OCI-LY1 (cell line): ENCODE measurements around the gene MLLT3.

Experiments used
- H2AFZ ChIP-seq: fragments of 200-600 bp; sonication (generic), shearing (Covaris generic); 2 replicates; pipeline ENCODE4 v1.6.0; 2014; ENCODE audit warnings: antibody characterized with exemption, mild to moderate bottlenecking, low read length
- H3F3A ChIP-seq: fragments of 200-600 bp; sonication (generic), shearing (Covaris generic); 2 replicates; pipeline ENCODE4 v1.6.0; 2014; ENCODE audit warnings: mild to moderate bottlenecking, antibody characterized with exemption, low read length, moderate library complexity; ENCODE audit not compliant: insufficient read depth
- H3K27ac ChIP-seq: fragments of 200-600 bp; sonication (generic); 2 replicates; pipeline ENCODE4 v1.5.1; 2014; ENCODE audit warnings: low read length, mixed run types, mild to moderate bottlenecking, low read depth; ENCODE audit not compliant: poor library complexity, severe bottlenecking
- H3K27me3 ChIP-seq: fragments of 200-600 bp; sonication (generic); 2 replicates; pipeline ENCODE4 v1.6.0; 2014; ENCODE audit warnings: antibody characterized with exemption, mild to moderate bottlenecking, low read length, moderate library complexity; ENCODE audit not compliant: insufficient read depth
- H3K36me3 ChIP-seq: fragments of 200-600 bp; sonication (generic); 2 replicates; pipeline ENCODE4 v1.6.1; 2014; ENCODE audit warnings: mild to moderate bottlenecking, antibody characterized with exemption, low read length, moderate library complexity, mixed read lengths; ENCODE audit not compliant: insufficient read depth
- H3K4me1 ChIP-seq: fragments of 200-600 bp; sonication (generic); 2 replicates; pipeline ENCODE4 v1.5.1; 2014; ENCODE audit warnings: mild to moderate bottlenecking, low read length, moderate library complexity; ENCODE audit not compliant: insufficient read depth, severe bottlenecking
- H3K4me2 ChIP-seq: fragments of 200-600 bp; sonication (generic), shearing (Covaris generic); 2 replicates; pipeline ENCODE4 v1.6.1; 2014; ENCODE audit warnings: low read length
- H3K4me3 ChIP-seq: fragments of 200-600 bp; sonication (generic); 2 replicates; pipeline ENCODE4 v1.5.1; 2014; ENCODE audit warnings: low read length, low read depth, mild to moderate bottlenecking, mixed read lengths; ENCODE audit not compliant: poor library complexity, severe bottlenecking
- H3K79me2 ChIP-seq: fragments of 200-600 bp; shearing (Covaris generic); 2 replicates; pipeline ENCODE4 v1.6.1; 2016; ENCODE audit warnings: mixed run types, low read length, mixed read lengths; ENCODE audit not compliant: insufficient read depth
- H3K9ac ChIP-seq: fragments of 200-600 bp; sonication (generic), shearing (Covaris generic); 2 replicates; pipeline ENCODE4 v1.6.1; 2014; ENCODE audit warnings: mild to moderate bottlenecking, low read length, mixed read lengths
- H3K9me2 ChIP-seq: fragments of 200-600 bp; sonication (generic), shearing (Covaris generic); 2 replicates; pipeline ENCODE4 v1.6.1; 2014; ENCODE audit warnings: low read depth, mild to moderate bottlenecking, low read length, mixed read lengths
- H3K9me3 ChIP-seq: fragments of 200-600 bp; shearing (Covaris generic); 2 replicates; pipeline ENCODE4 v1.6.1; 2014; ENCODE audit warnings: low read length, mixed read lengths
- H4K20me1 ChIP-seq: fragments of 200-600 bp; sonication (generic), shearing (Covaris generic); 2 replicates; pipeline ENCODE4 v1.6.0; 2016; ENCODE audit warnings: mild to moderate bottlenecking, low read length; ENCODE audit not compliant: insufficient read depth
- CTCF ChIP-seq: fragments of 200-600 bp; sonication (generic), shearing (Covaris generic); IDR thresholded peaks from 2 replicates; pipeline ENCODE4 v1.5.1; 2017; ENCODE audit warnings: mild to moderate bottlenecking, antibody characterized with exemption, low read length, moderate library complexity, mixed read lengths
- EZH2 ChIP-seq: fragments of 200-600 bp; sonication (generic), shearing (Covaris generic); IDR thresholded peaks from 2 replicates; pipeline ENCODE4 v1.8.0; 2017; ENCODE audit warnings: borderline replicate concordance, mixed run types, mild to moderate bottlenecking, antibody characterized with exemption, low read length, moderate library complexity, mixed read lengths

MLLT3 gene

GRCh38 chr9:20313415-20313814, 308.9 kb downstream of the MLLT3 start:
- no peak overlapping the region for H3K9ac ChIP-seq
- no peaks in the 10 kb centered on the region for H3K9me3 ChIP-seq
- no peaks in the 10 kb centered on the region for H4K20me1 ChIP-seq
- no peaks in the 10 kb centered on the region for H3F3A ChIP-seq
- TF ChIP-seq EZH2: no peak
- no peak for TF ChIP-seq CTCF
- H3K36me3 ChIP-seq: no peaks in the 10 kb centered on the region
- no peaks in the 10 kb centered on the region for H3K4me1 ChIP-seq
- H3K27ac ChIP-seq: no peak overlapping the region
- H3K4me2 ChIP-seq: no peak overlapping the region
- no peaks in the 10 kb centered on the region for H3K9me2 ChIP-seq
- H2AFZ ChIP-seq: no peak overlapping the region
- no peaks in the 10 kb centered on the region for H3K79me2 ChIP-seq
- H3K27me3 ChIP-seq: no peaks in the 10 kb centered on the region
- H3K4me3 ChIP-seq: no peak overlapping the region

GRCh38 chr9:20312732-20313131, 309.6 kb downstream of the MLLT3 start:
- no peak overlapping the region for H2AFZ ChIP-seq
- H3K9me2 ChIP-seq: no peaks in the 10 kb centered on the region
- no peak overlapping the region for H3K4me3 ChIP-seq
- no peaks in the 10 kb centered on the region for H3K9me3 ChIP-seq
- no peaks in the 10 kb centered on the region for H3F3A ChIP-seq
- H3K4me2 ChIP-seq: no peak overlapping the region
- no peaks in the 10 kb centered on the region for H4K20me1 ChIP-seq
- H3K36me3 ChIP-seq: no peaks in the 10 kb centered on the region
- no peaks in the 10 kb centered on the region for H3K79me2 ChIP-seq
- H3K27ac ChIP-seq: no peak overlapping the region
- TF ChIP-seq EZH2 (no peak), CTCF (no peak)
- H3K27me3 ChIP-seq: no peaks in the 10 kb centered on the region
- no peaks in the 10 kb centered on the region for H3K4me1 ChIP-seq
- H3K9ac ChIP-seq: no peak overlapping the region

GRCh38 chr9:20310024-20310423, 312.3 kb downstream of the MLLT3 start:
- no peaks in the 10 kb centered on the region for H3K4me1 ChIP-seq

More at GRCh38 chr9:20310024-20310423, 312.3 kb downstream of the MLLT3 start:
- Histone ChIP-seq H3K4me2 (no peak overlapping the region), H3K27me3 (no peaks in the 10 kb centered on the region), H3K36me3 (no peaks in the 10 kb centered on the region), H3K27ac (no peak overlapping the region), H3K9me3 (no peaks in the 10 kb centered on the region), H2AFZ (no peak overlapping the region), H3F3A (no peaks in the 10 kb centered on the region), H4K20me1 (no peaks in the 10 kb centered on the region), H3K9ac (no peak overlapping the region), H3K4me3 (no peak overlapping the region), H3K79me2 (no peaks in the 10 kb centered on the region), H3K9me2 (no peaks in the 10 kb centered on the region)
- TF ChIP-seq EZH2 (no peak), CTCF (no peak)
